Panc1 (cell line): ENCODE results near the gene GMDS. TPM values are rescaled to one million over a fixed set of nuclear protein-coding genes. Genes with fewer than 3 reads are reported as not detected.
A peak's percentile ranks its signal among the peaks of the same experiment; 100 is the strongest.

Source experiments
- ATAC-seq: fragments of 200-7000 bp; cut with Tn5 transposase; 2 replicates; pipeline ENCODE4 v1.9.1; 2020; ENCODE audit warnings: mild to moderate bottlenecking, moderate library complexity
- BruUV-seq: library from RNA; stranded (reverse); fragments of 400-500 nt; replicated peaks from 2 replicates; lab custom pipeline; 2021; lab: Mats Ljungman, UMichigan
- CTCF ChIA-PET: fragments of 300-600 bp; sonication (Branson Sonifier 250); formaldehyde crosslinking; loops from one replicate; lab custom pipeline; 2022; ENCODE audit warnings: antibody characterized with exemption; lab: Charles Lee
- POLR2A ChIA-PET: fragments of 300-600 bp; sonication (Branson Sonifier 250); formaldehyde crosslinking; loops from one replicate; lab custom pipeline; 2022; ENCODE audit warnings: antibody characterized with exemption; lab: Charles Lee
- DNase-seq: peaks from one replicate; pipeline ENCODE4 v3.0.0-alpha.2; 2010; ENCODE audit warnings: low read depth, low spot score
- H3K27ac ChIP-seq: 2 replicates; pipeline ENCODE4 v1.5.1; 2011; ENCODE audit warnings: mild to moderate bottlenecking, low read length, inconsistent platforms
- H3K27me3 ChIP-seq: fragments of 200-500 bp; sonication (Bioruptor generic); 2 replicates; pipeline ENCODE4 v1.6.0; 2014; ENCODE audit warnings: low read length, inconsistent platforms; ENCODE audit not compliant: control insufficient read depth, insufficient read depth
- H3K36me3 ChIP-seq: fragments of 200-500 bp; sonication (Bioruptor generic); 2 replicates; pipeline ENCODE4 v1.5.1; 2014; ENCODE audit warnings: inconsistent platforms, mild to moderate bottlenecking, low read length, moderate library complexity; ENCODE audit not compliant: control insufficient read depth, insufficient read depth
- H3K4me1 ChIP-seq: 2 replicates; pipeline ENCODE4 v1.5.1; 2011; ENCODE audit warnings: inconsistent platforms, mild to moderate bottlenecking, low read length, moderate library complexity; ENCODE audit not compliant: control insufficient read depth, insufficient read depth
- H3K4me3 ChIP-seq, 2 experiments: 2 replicates each; pipeline ENCODE4 v1.5.1; 2011 to 2012; ENCODE audit warnings: low read depth in 2 of 2, low read length in 2 of 2, mild to moderate bottlenecking in 2 of 2, inconsistent platforms in 1 of 2, moderate library complexity in 1 of 2
- H3K9me3 ChIP-seq: fragments of 200-500 bp; sonication (Bioruptor generic); 2 replicates; pipeline ENCODE4 v1.5.1; 2014; ENCODE audit warnings: low read depth, mild to moderate bottlenecking, inconsistent platforms, low read length, moderate library complexity; ENCODE audit not compliant: control insufficient read depth, insufficient read depth
- CTCF ChIP-seq: fragments of 450-650 bp; IDR thresholded peaks from 2 replicates; pipeline ENCODE4 v1.5.1; 2017; ENCODE audit warnings: mild to moderate bottlenecking
- POLR2AphosphoS5 ChIP-seq: IDR thresholded peaks from 2 replicates; pipeline ENCODE4 v1.6.1; 2012; ENCODE audit warnings: mild to moderate bottlenecking, low read depth, low read length, moderate library complexity
- REST ChIP-seq, 2 experiments: IDR thresholded peaks; 2 replicates each; pipeline ENCODE4 v1.6.1; 2011 to 2012; ENCODE audit warnings: low read depth in 2 of 2, control low read depth in 1 of 2, low read length in 1 of 2, mild to moderate bottlenecking in 1 of 2, moderate library complexity in 1 of 2; ENCODE audit not compliant: insufficient read depth in 1 of 2
- SIN3A ChIP-seq: IDR thresholded peaks from 2 replicates; pipeline ENCODE4 v1.6.1; 2012; ENCODE audit warnings: low read depth, mild to moderate bottlenecking, low read length, moderate library complexity, borderline replicate concordance; ENCODE audit not compliant: insufficient read depth
- TCF7L2 ChIP-seq: IDR thresholded peaks from 2 replicates; pipeline ENCODE4 v1.6.1; 2011; ENCODE audit warnings: mild to moderate bottlenecking, low read depth, low read length, inconsistent platforms
- in situ Hi-C: cut with HindIII; loops from 2 replicates; pipeline ENCODE4 v1.10.0; 2016; ENCODE audit warnings: low sequenced_read_pairs, low pct_unique_long_range_greater_than_20kb
- intact Hi-C: fragments of 100-400 bp; cut with micrococcal nuclease; formaldehyde crosslinking; loops from one replicate; pipeline ENCODE4 v1.10.0; 2022; ENCODE audit not compliant: unreplicated experiment
- total RNA-seq: library from RNA; stranded (reverse); gene quantifications from one replicate; pipeline ENCODE4 v1.2.1, GENCODE V29; 2021; ENCODE audit not compliant: unreplicated experiment

The GMDS gene
- total RNA-seq, 1 experiment from 2014 or later: 9.8 TPM

GRCh38 chr6:2053691-2054090 lies 191.7 kb downstream of the GMDS start:
- no peak overlapping the region for H3K4me3 ChIP-seq
- intact Hi-C loops: no loop called here
- no peak for DNase-seq
- H3K4me1 ChIP-seq: no peaks in the 10 kb centered on the region
- ChIA-PET POLR2A (no interaction called here), CTCF (no interaction called here)
- no peak for ATAC-seq
- H3K27me3 ChIP-seq: no peaks in the 10 kb centered on the region
- H3K9me3 ChIP-seq: no peaks in the 10 kb centered on the region
- BruUV-seq: no TSS peak
- H3K36me3 ChIP-seq: no peaks in the 10 kb centered on the region
- no peak for TF ChIP-seq REST (IDR thresholded peaks at IDR 0.05; ENCODE audit: insufficient read depth in 1 of 2, low read depth in 2 of 2, low read length in 1 of 2)
- TF ChIP-seq CTCF: no peak
- TF ChIP-seq TCF7L2: no peak
- TF ChIP-seq SIN3A: no peak
- no peak for TF ChIP-seq POLR2AphosphoS5
- in situ Hi-C loops: no loop called here
- no peak overlapping the region for H3K27ac ChIP-seq

- POLR2A ChIA-PET: no interaction called here
- TF ChIP-seq POLR2AphosphoS5 (no peak), REST (IDR thresholded peaks at IDR 0.05; ENCODE audit: insufficient read depth in 1 of 2, low read depth in 2 of 2, low read length in 1 of 2) (no peak), CTCF (no peak), TCF7L2 (no peak), SIN3A (no peak)
- Histone ChIP-seq H3K9me3 (no peaks in the 10 kb centered on the region), H3K27me3 (no peaks in the 10 kb centered on the region), H3K4me3 (no peak overlapping the region), H3K36me3 (no peaks in the 10 kb centered on the region), H3K27ac (no peak overlapping the region), H3K4me1 (no peaks in the 10 kb centered on the region)
- CTCF ChIA-PET: no interaction called here
- in situ Hi-C loops (no loop called here), intact Hi-C loops (no loop called here)
- BruUV-seq: no TSS peak
- ATAC-seq (no peak), DNase-seq (peak; percentile 15)
Observed at GRCh38 chr6:2047855-2048254, 197.6 kb downstream of the GMDS start.
